WTC11 (cell line): ENCODE data around the gene CMC4. TPM values are rescaled to one million over a fixed set of nuclear protein-coding genes. Genes with fewer than 3 reads are reported as not detected.

Experiments
- ATAC-seq: fragments of 200-7000 bp; cut with Tn5 transposase; 2 replicates; pipeline ENCODE4 v1.10.0; 2021; ENCODE audit warnings: mild to moderate bottlenecking, moderate library complexity
- CTCF ChIA-PET: fragments of 300-600 bp; sonication (Branson Sonifier 250); formaldehyde crosslinking; loops from one replicate; lab custom pipeline; 2021; ENCODE audit warnings: antibody characterized with exemption; lab: Charles Lee
- POLR2A ChIA-PET: fragments of 350-600 bp; sonication (Branson Sonifier 250); formaldehyde crosslinking; loops from one replicate; lab custom pipeline; 2021; ENCODE audit warnings: antibody characterized with exemption; lab: Charles Lee
- DNase-seq: peaks from one replicate; pipeline ENCODE4 v3.0.0; 2021; ENCODE audit warnings: low spot score
- H3K27ac Mint-ChIP-seq: 2 replicates; pipeline ENCODE4 v1.8.0; 2021; ENCODE audit warnings: mixed read lengths
- H3K27me3 Mint-ChIP-seq: 2 replicates; pipeline ENCODE4 v1.8.0; 2021; ENCODE audit warnings: low read depth, mild to moderate bottlenecking, moderate library complexity, mixed read lengths
- H3K36me3 Mint-ChIP-seq: 2 replicates; pipeline ENCODE4 v1.8.0; 2021; ENCODE audit warnings: mixed read lengths
- H3K4me1 Mint-ChIP-seq: 2 replicates; pipeline ENCODE4 v1.8.0; 2022; ENCODE audit warnings: mixed read lengths
- H3K4me3 Mint-ChIP-seq: 2 replicates; pipeline ENCODE4 v1.8.0; 2021; ENCODE audit warnings: mild to moderate bottlenecking, moderate library complexity, mixed read lengths
- H3K9me3 Mint-ChIP-seq: 2 replicates; pipeline ENCODE4 v1.8.0; 2021; ENCODE audit warnings: mixed read lengths
- ATF1 ChIP-seq: sonication (generic); formaldehyde crosslinking; IDR thresholded peaks from 2 replicates; pipeline ENCODE4 v1.8.1; 2023; ENCODE audit warnings: mild to moderate bottlenecking, moderate library complexity, missing genetic modification reagents
- CREB1 ChIP-seq: sonication (generic); formaldehyde crosslinking; IDR thresholded peaks from 2 replicates; pipeline ENCODE4 v1.8.0; 2023; ENCODE audit warnings: mild to moderate bottlenecking, missing genetic modification reagents
- CREM ChIP-seq: sonication (generic); formaldehyde crosslinking; IDR thresholded peaks from 2 replicates; pipeline ENCODE4 v1.8.1; 2022; ENCODE audit warnings: mild to moderate bottlenecking, missing genetic modification reagents, moderate library complexity
- E2F1 ChIP-seq: sonication (generic); formaldehyde crosslinking; IDR thresholded peaks from 2 replicates; pipeline ENCODE4 v1.8.0; 2022; ENCODE audit warnings: mild to moderate bottlenecking, missing genetic modification reagents
- E2F5 ChIP-seq: sonication (generic); formaldehyde crosslinking; IDR thresholded peaks from 2 replicates; pipeline ENCODE4 v1.8.1; 2022; ENCODE audit warnings: mild to moderate bottlenecking, moderate library complexity, missing genetic modification reagents
- ESRRA ChIP-seq: sonication (generic); formaldehyde crosslinking; IDR thresholded peaks from 2 replicates; pipeline ENCODE4 v1.8.1; 2022; ENCODE audit warnings: mild to moderate bottlenecking, missing genetic modification reagents, borderline replicate concordance
- FOXJ3 ChIP-seq: sonication (generic); formaldehyde crosslinking; IDR thresholded peaks from 2 replicates; pipeline ENCODE4 v1.9.0; 2021; ENCODE audit warnings: missing genetic modification reagents, mild to moderate bottlenecking, borderline replicate concordance
- GRHL2 ChIP-seq: fragments of 250-450 bp; sonication (Bioruptor Pico); IDR thresholded peaks from 2 replicates; pipeline ENCODE4 v1.8.0; 2022; ENCODE audit warnings: mild to moderate bottlenecking, moderate library complexity; ENCODE audit not compliant: insufficient replicate concordance, severe bottlenecking
- IRF2 ChIP-seq: sonication (generic); formaldehyde crosslinking; IDR thresholded peaks from 2 replicates; pipeline ENCODE4 v1.8.0; 2022; ENCODE audit warnings: low read depth, missing genetic modification reagents, borderline replicate concordance
- JAZF1 ChIP-seq: fragments of 250-450 bp; sonication (Bioruptor Pico); IDR thresholded peaks from 2 replicates; pipeline ENCODE4 v1.9.0; 2021; ENCODE audit warnings: moderate library complexity, mild to moderate bottlenecking, inconsistent platforms
- JUN ChIP-seq: sonication (generic); formaldehyde crosslinking; IDR thresholded peaks from 2 replicates; pipeline ENCODE4 v1.8.0; 2023; ENCODE audit warnings: mild to moderate bottlenecking, missing genetic modification reagents
- MLX ChIP-seq: sonication (generic); formaldehyde crosslinking; IDR thresholded peaks from 2 replicates; pipeline ENCODE4 v1.8.1; 2023; ENCODE audit warnings: mild to moderate bottlenecking, missing genetic modification reagents, moderate library complexity
- MXD4 ChIP-seq: fragments of 250-450 bp; sonication (Bioruptor Pico); IDR thresholded peaks from 2 replicates; pipeline ENCODE4 v1.8.0; 2021; ENCODE audit warnings: mild to moderate bottlenecking, moderate library complexity, borderline replicate concordance
- NR1H2 ChIP-seq: sonication (generic); formaldehyde crosslinking; IDR thresholded peaks from 2 replicates; pipeline ENCODE4 v1.9.0; 2021; ENCODE audit warnings: mild to moderate bottlenecking, moderate library complexity, missing genetic modification reagents
- NR3C1 ChIP-seq: sonication (generic); formaldehyde crosslinking; conservative IDR thresholded peaks from 2 replicates; pipeline ENCODE4 v1.8.1; 2023; ENCODE audit warnings: low read depth, mild to moderate bottlenecking, missing genetic modification reagents
- RELA ChIP-seq: sonication (generic); formaldehyde crosslinking; IDR thresholded peaks from 2 replicates; pipeline ENCODE4 v1.8.1; 2022; ENCODE audit warnings: missing genetic modification reagents, mild to moderate bottlenecking, borderline replicate concordance
- SMAD4 ChIP-seq: sonication (generic); formaldehyde crosslinking; IDR thresholded peaks from 2 replicates; pipeline ENCODE4 v1.8.0; 2022; ENCODE audit warnings: mild to moderate bottlenecking, missing genetic modification reagents
- TEAD1 ChIP-seq: sonication (generic); formaldehyde crosslinking; IDR thresholded peaks from 2 replicates; pipeline ENCODE4 v1.8.0; 2022; ENCODE audit warnings: mild to moderate bottlenecking, missing genetic modification reagents
- USF2 ChIP-seq: sonication (generic); formaldehyde crosslinking; IDR thresholded peaks from 2 replicates; pipeline ENCODE4 v1.8.1; 2023; ENCODE audit warnings: mild to moderate bottlenecking, missing genetic modification reagents, moderate library complexity
- ZBTB43 ChIP-seq: sonication (generic); formaldehyde crosslinking; IDR thresholded peaks from 2 replicates; pipeline ENCODE4 v1.8.1; 2023; ENCODE audit warnings: mild to moderate bottlenecking, missing genetic modification reagents
- ZNF317 ChIP-seq: sonication (generic); formaldehyde crosslinking; IDR thresholded peaks from 2 replicates; pipeline ENCODE4 v1.8.1; 2023; ENCODE audit warnings: low read depth, mild to moderate bottlenecking, moderate library complexity, missing genetic modification reagents, borderline replicate concordance
- ZNF396 ChIP-seq: fragments of 250-450 bp; sonication (Bioruptor Pico); IDR thresholded peaks from 2 replicates; pipeline ENCODE4 v1.8.0; 2021; ENCODE audit warnings: mild to moderate bottlenecking, moderate library complexity, borderline replicate concordance
- ZNF416 ChIP-seq: fragments of 250-450 bp; sonication (Bioruptor Pico); IDR thresholded peaks from 2 replicates; pipeline ENCODE4 v1.9.0; 2021; ENCODE audit warnings: mild to moderate bottlenecking, inconsistent platforms
- total RNA-seq: library from RNA; stranded (reverse); gene quantifications from 3 replicates; pipeline ENCODE4 v1.2.3, GENCODE V29; 2021
- TF ChIP-seq, protein P1 (sequence below): sonication (generic); formaldehyde crosslinking; conservative IDR thresholded peaks from 2 replicates; pipeline ENCODE4 v1.8.1; 2022; ENCODE audit warnings: mild to moderate bottlenecking, missing genetic modification reagents
- TF ChIP-seq, protein P2 (sequence below): fragments of 250-450 bp; sonication (Bioruptor Pico); IDR thresholded peaks from 2 replicates; pipeline ENCODE4 v2.1.2; 2022; ENCODE audit warnings: mild to moderate bottlenecking, moderate library complexity
- TF ChIP-seq, protein P3 (sequence below): fragments of 250-450 bp; sonication (Bioruptor Pico); IDR thresholded peaks from 2 replicates; pipeline ENCODE4 v1.8.0; 2021; ENCODE audit warnings: mild to moderate bottlenecking

CMC4 gene
- total RNA-seq, 1 experiment from 2014 or later = 3.0 TPM

- TF ChIP-seq, protein P1, sequence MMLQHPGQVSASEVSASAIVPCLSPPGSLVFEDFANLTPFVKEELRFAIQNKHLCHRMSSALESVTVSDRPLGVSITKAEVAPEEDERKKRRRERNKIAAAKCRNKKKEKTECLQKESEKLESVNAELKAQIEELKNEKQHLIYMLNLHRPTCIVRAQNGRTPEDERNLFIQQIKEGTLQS (CRISPR knock-in tag) = no peak
- no peak for TF ChIP-seq ZBTB43 (CRISPR knock-in tag)
- TF ChIP-seq CREM (CRISPR knock-in tag) = no peak
- TF ChIP-seq, protein P2, sequence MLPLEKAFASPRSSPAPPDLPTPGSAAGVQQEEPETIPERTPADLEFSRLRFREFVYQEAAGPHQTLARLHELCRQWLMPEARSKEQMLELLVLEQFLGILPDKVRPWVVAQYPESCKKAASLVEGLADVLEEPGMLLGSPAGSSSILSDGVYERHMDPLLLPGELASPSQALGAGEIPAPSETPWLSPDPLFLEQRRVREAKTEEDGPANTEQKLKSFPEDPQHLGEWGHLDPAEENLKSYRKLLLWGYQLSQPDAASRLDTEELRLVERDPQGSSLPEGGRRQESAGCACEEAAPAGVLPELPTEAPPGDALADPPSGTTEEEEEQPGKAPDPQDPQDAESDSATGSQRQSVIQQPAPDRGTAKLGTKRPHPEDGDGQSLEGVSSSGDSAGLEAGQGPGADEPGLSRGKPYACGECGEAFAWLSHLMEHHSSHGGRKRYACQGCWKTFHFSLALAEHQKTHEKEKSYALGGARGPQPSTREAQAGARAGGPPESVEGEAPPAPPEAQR = no peak
- TF ChIP-seq RELA (CRISPR knock-in tag) = no peak
- TF ChIP-seq NR1H2 (CRISPR knock-in tag) = no peak
- TF ChIP-seq IRF2 = no peak
- TF ChIP-seq E2F5 (CRISPR knock-in tag) = no peak
Observed at GRCh38 chrX:155069414-155069813, 1.5 kb downstream of the CMC4 start (continued).

GRCh38 chrX:155068165-155068564 is 2.8 kb downstream of the CMC4 start:
- DNase-seq (no peak), ATAC-seq (no peak)
- no peaks in the 10 kb centered on the region for H3K9me3 Mint-ChIP-seq
- H3K4me3 Mint-ChIP-seq = no peak overlapping the region
- CTCF ChIA-PET = interaction anchor here (1.1 kb wide), 1 partner anchor 19 kb away, joined by 3 read pairs; no protein-coding TSS in a partner anchor
- no peaks in the 10 kb centered on the region for H3K27me3 Mint-ChIP-seq
- no peak overlapping the region for H3K27ac Mint-ChIP-seq
- peaks cover 5% of the 10 kb centered on the region; the same call in 1 of the 2 replicates for H3K36me3 Mint-ChIP-seq
- TF ChIP-seq ZNF416 (CRISPR knock-in tag) = no peak
- TF ChIP-seq ZNF317 (CRISPR knock-in tag) = no peak
- no peak for TF ChIP-seq ZNF396 (CRISPR knock-in tag)
- TF ChIP-seq, protein P3, sequence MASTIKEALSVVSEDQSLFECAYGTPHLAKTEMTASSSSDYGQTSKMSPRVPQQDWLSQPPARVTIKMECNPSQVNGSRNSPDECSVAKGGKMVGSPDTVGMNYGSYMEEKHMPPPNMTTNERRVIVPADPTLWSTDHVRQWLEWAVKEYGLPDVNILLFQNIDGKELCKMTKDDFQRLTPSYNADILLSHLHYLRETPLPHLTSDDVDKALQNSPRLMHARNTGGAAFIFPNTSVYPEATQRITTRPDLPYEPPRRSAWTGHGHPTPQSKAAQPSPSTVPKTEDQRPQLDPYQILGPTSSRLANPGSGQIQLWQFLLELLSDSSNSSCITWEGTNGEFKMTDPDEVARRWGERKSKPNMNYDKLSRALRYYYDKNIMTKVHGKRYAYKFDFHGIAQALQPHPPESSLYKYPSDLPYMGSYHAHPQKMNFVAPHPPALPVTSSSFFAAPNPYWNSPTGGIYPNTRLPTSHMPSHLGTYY (CRISPR knock-in tag) = no peak
- no peak for TF ChIP-seq ATF1 (CRISPR knock-in tag)
- TF ChIP-seq MLX = no peak
- TF ChIP-seq ZBTB43 (CRISPR knock-in tag) = no peak
- TF ChIP-seq E2F5 (CRISPR knock-in tag) = no peak
- TF ChIP-seq USF2 (CRISPR knock-in tag) = no peak
- TF ChIP-seq JAZF1 (CRISPR knock-in tag) = no peak
- TF ChIP-seq FOXJ3 (CRISPR knock-in tag) = no peak
- TF ChIP-seq ESRRA (CRISPR knock-in tag) = no peak
- no peak for TF ChIP-seq SMAD4
- TF ChIP-seq GRHL2 (CRISPR knock-in tag) = no peak
- no peak for TF ChIP-seq NR3C1 (CRISPR knock-in tag)
- no peak for TF ChIP-seq JUN
- no peak for TF ChIP-seq CREB1 (CRISPR knock-in tag)
- no peak for TF ChIP-seq E2F1
- no peak for TF ChIP-seq TEAD1 (CRISPR knock-in tag)
- no peak for TF ChIP-seq MXD4 (CRISPR knock-in tag)
- peaks cover 16% of the 10 kb centered on the region for H3K4me1 Mint-ChIP-seq
- POLR2A ChIA-PET = no interaction called here
